Gastroesophageal sphincter (tissue), 4 donors: ENCODE results near the gene XPNPEP1. TPM values are rescaled to one million over a fixed set of nuclear protein-coding genes. Genes with fewer than 3 reads are reported as not detected.

ENCODE experiments used
- ATAC-seq: fragments of 150-250 bp; one replicate; pipeline ENCODE4 v1.9.1; 2016; ENCODE audit warnings: mild to moderate bottlenecking, moderate library complexity
- H3K27ac ChIP-seq, 4 donors: fragments of 200-600 bp; sonication (generic) in 3 of 4; 1 replicate in 3 of 4; 2 replicates in 1 of 4; pipeline ENCODE4 v1.5.1; 2016 to 2019
- H3K27me3 ChIP-seq: fragments of 200-600 bp; sonication (generic); one replicate; pipeline ENCODE4 v1.5.1; 2019
- H3K36me3 ChIP-seq, 2 donors: fragments of 200-600 bp; sonication (generic); one replicate each; pipeline ENCODE4 v1.5.1; 2019; ENCODE audit warnings: control low read depth in 1 of 2
- H3K4me1 ChIP-seq, 3 donors: fragments of 200-600 bp; sonication (generic); 1 replicate in 2 of 3; 2 replicates in 1 of 3; pipeline ENCODE4 v1.5.1; 2016 to 2019; ENCODE audit warnings: control low read depth in 2 of 3
- H3K4me3 ChIP-seq, 2 donors: fragments of 200-600 bp; sonication (generic); one replicate each; pipeline ENCODE4 v1.5.1; 2019; ENCODE audit warnings: mild to moderate bottlenecking in 1 of 2, moderate library complexity in 1 of 2
- H3K9me3 ChIP-seq, 3 donors: fragments of 200-600 bp; sonication (generic); one replicate each; pipeline ENCODE4 v1.5.1; 2017 to 2019; ENCODE audit warnings: control low read depth in 2 of 3
- EP300 ChIP-seq: sonication (generic); formaldehyde crosslinking; IDR thresholded peaks from one replicate; pipeline ENCODE4 v1.6.1; 2017; ENCODE audit warnings: antibody characterized with exemption, mild to moderate bottlenecking
- POLR2A ChIP-seq, 2 donors: fragments of 450-650 bp; IDR thresholded peaks; one replicate each; pipeline ENCODE4 v1.6.1; 2017; ENCODE audit warnings: antibody characterized with exemption in 2 of 2, mild to moderate bottlenecking in 2 of 2, moderate library complexity in 1 of 2
- POLR2AphosphoS5 ChIP-seq: sonication (generic); formaldehyde crosslinking; IDR thresholded peaks from one replicate; pipeline ENCODE4 v1.6.1; 2017; ENCODE audit warnings: antibody characterized with exemption
- WGBS, 2 donors: methylation state at CpG; one replicate each; pipeline ENCODE4 v1.1.5; 2018; ENCODE audit warnings: low coverage in 1 of 2; 5-methylcytosine and 5-hydroxymethylcytosine counted together
- total RNA-seq, 4 donors: library from RNA; depleted of rRNA; stranded (reverse); fragments of >200 nt; gene quantifications; one replicate each; pipeline ENCODE4 v1.1.0, GENCODE V29; 2016
- TF ChIP-seq, protein P1 (sequence below), 4 experiments: fragments of 200-600 bp in 2 of 4; fragments of 450-650 bp in 2 of 4; sonication (generic) in 1 of 4; IDR thresholded peaks; one replicate each; pipeline ENCODE4 v1.5.1; 2017 to 2019; ENCODE audit warnings: antibody characterized with exemption in 4 of 4, mild to moderate bottlenecking in 2 of 4, moderate library complexity in 2 of 4

XPNPEP1 gene
- total RNA-seq, 4 donors from 2014 or later: 35.5 to 58.0 (median 52.1) TPM

DNA sequence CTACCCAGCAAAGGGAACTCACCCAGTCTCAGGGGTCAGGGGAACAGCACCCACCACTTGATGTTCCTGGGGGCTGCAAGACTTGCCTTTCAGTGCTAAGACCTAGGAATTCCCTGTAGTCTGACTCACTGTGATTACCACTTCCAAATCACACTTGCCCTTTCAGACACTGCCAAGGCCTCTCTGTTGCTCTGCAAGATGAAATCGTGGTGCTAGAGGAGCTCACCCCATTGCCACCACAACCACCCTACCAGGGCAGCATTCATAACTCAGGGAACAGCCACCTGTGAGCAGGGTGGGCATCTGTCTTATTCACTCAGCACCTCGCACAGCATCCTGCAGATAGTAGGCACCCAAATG is 36.5 kb downstream of the XPNPEP1 start:
- Histone ChIP-seq H3K27me3 (no peaks in the 10 kb centered on the region), H3K36me3 (peaks cover 0 to 69% of the 10 kb centered on the region in 2 donors), H3K27ac (no peak overlapping the region), H3K4me3 (no peak overlapping the region), H3K4me1 (peaks cover 0 to 47% (median 7%) of the 10 kb centered on the region in 3 donors), H3K9me3 (no peaks in the 10 kb centered on the region)
- no peak for ATAC-seq
- 43% methylated on average over 1 of the region's 2 CpGs; no CpG with 5 or more reads in 1 of the 2 donors for WGBS, 2 donors
- TF ChIP-seq POLR2AphosphoS5 (no peak), EP300 (no peak), POLR2A (IDR thresholded peaks at IDR 0.05) (no peak)
- TF ChIP-seq, protein P1, sequence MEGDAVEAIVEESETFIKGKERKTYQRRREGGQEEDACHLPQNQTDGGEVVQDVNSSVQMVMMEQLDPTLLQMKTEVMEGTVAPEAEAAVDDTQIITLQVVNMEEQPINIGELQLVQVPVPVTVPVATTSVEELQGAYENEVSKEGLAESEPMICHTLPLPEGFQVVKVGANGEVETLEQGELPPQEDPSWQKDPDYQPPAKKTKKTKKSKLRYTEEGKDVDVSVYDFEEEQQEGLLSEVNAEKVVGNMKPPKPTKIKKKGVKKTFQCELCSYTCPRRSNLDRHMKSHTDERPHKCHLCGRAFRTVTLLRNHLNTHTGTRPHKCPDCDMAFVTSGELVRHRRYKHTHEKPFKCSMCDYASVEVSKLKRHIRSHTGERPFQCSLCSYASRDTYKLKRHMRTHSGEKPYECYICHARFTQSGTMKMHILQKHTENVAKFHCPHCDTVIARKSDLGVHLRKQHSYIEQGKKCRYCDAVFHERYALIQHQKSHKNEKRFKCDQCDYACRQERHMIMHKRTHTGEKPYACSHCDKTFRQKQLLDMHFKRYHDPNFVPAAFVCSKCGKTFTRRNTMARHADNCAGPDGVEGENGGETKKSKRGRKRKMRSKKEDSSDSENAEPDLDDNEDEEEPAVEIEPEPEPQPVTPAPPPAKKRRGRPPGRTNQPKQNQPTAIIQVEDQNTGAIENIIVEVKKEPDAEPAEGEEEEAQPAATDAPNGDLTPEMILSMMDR (IDR thresholded peaks at IDR 0.05): no peak

- peaks cover 0 to 69% of the 10 kb centered on the region in 2 donors for H3K36me3 ChIP-seq
- H3K4me1 ChIP-seq: peaks cover 0 to 46% (median 7%) of the 10 kb centered on the region in 3 donors
- H3K4me3 ChIP-seq: no peak overlapping the region
- no peaks in the 10 kb centered on the region for H3K27me3 ChIP-seq
- 86 to 92% methylated on average over 2 to 7 of the region's 10 CpGs for WGBS, 2 donors
- no peaks in the 10 kb centered on the region for H3K9me3 ChIP-seq
- TF ChIP-seq POLR2A (IDR thresholded peaks at IDR 0.05) (no peak), EP300 (no peak), POLR2AphosphoS5 (no peak)
- TF ChIP-seq, protein P1 (IDR thresholded peaks at IDR 0.05): no peak
- no peak for ATAC-seq
- no peak overlapping the region for H3K27ac ChIP-seq
Measured at GRCh38 chr10:109886037-109886780, 37.1 kb downstream of the XPNPEP1 start.

DNA sequence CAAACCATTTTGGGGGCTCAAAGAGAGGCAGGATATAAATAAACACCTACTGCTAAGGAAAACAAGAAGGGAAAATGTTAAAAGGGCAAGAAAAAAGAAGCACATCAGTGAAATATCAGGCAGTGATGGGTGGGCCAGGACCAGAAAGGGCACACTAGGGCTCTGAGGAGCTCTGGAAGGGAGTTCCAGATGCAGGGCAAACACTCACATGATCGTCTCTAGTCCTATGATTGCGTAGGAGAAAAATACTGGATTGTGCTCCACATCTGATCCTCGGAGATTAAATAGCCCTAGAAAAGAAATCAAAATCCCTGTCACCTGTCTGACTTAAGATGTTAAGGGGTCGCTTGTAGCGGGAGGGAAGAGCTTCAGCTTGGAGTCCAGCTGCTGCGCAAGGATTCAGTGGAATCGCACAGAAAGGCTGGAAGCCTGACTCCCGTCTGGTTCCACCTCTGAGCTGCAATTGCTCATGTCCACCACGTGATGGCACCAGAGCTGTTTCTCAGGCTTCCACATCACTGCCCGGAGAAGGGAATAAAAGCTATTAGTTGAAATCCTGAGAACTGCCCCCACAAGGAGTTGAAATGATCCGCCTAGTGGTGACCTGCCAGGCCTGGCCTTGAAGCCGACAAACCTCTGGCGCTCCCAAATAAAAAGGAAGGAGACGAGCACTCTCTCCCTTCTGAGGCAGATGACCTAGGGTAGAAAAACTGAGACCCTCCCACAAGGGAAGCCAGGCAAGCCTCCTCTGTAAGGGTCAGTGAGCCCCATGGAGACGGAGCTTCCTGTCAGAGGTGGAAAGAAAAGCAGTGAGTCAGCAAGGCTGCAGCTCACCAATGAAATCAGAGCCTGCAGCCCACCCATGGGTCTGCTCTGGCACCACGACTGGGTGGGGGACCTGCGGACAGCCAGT is 39.2 kb downstream of the XPNPEP1 start:
- no peaks in the 10 kb centered on the region for H3K27me3 ChIP-seq
- peak overlapping the region; percentile 26 to 29 for H3K4me3 ChIP-seq
- peaks cover 0 to 81% of the 10 kb centered on the region in 2 donors for H3K36me3 ChIP-seq
- peak; percentile 92 for ATAC-seq
- peak overlapping the region; percentile 29 to 76 (median 68) for H3K27ac ChIP-seq
- no peaks in the 10 kb centered on the region for H3K9me3 ChIP-seq
- TF ChIP-seq POLR2AphosphoS5 (peak; percentile 18), EP300 (no peak)
- TF ChIP-seq, protein P1 (IDR thresholded peaks at IDR 0.05): peak; percentile 95 to 98 (median 96)
- peaks cover 0 to 51% (median 4%) of the 10 kb centered on the region in 3 donors for H3K4me1 ChIP-seq
- 16 to 21% methylated on average over 12 to 14 of the region's 17 CpGs for WGBS, 2 donors

DNA sequence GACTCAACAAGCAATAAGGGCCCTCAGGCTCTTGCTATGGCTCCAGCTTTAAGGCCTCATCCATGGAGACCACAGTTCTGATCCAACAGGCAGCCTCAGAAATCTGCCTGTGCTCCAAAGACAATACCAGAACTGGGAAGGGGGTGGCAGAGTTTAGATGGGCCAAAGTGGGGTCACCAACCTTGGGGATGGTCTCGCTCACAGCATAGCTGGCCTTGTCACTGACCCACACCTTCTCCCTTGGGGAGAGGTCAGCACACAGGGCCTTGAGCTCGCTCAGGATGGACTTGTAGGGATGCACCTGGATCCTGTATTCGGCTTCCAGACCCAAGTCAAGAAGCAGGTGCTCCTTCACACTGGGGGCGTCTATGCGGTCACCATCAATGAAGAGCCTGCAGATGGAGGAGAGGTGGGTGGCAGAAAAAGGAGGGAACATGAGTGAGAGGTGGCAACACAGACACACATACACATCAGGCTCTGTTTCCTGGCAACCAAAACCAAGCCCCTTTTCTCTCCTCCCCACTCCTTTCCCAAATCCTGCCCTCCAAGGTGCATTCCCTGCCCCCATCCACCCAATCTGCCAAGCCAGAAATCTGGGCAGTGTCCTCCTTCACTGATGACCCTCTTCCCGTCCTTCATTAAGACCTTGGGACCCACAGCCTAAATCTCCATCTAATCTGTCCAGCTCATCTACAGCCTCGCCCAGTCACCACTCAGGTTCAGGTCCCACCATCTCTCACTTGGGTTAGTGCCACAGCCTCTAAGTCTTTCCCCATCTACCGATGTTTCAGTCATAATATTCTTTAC is 40.9 kb downstream of the XPNPEP1 start:
- 93 to 95% methylated on average over 3 to 5 of the region's 8 CpGs for WGBS, 2 donors
- TF ChIP-seq, protein P1 (IDR thresholded peaks at IDR 0.05): no peak
- TF ChIP-seq POLR2A (IDR thresholded peaks at IDR 0.05): no peak
- no peak for TF ChIP-seq POLR2AphosphoS5
- no peak for TF ChIP-seq EP300
- H3K4me3 ChIP-seq: no peak overlapping the region
- peaks cover 0 to 80% of the 10 kb centered on the region in 2 donors for H3K36me3 ChIP-seq
- H3K27ac ChIP-seq: no peak overlapping the region
- H3K9me3 ChIP-seq: no peaks in the 10 kb centered on the region
- no peaks in the 10 kb centered on the region for H3K27me3 ChIP-seq
- H3K4me1 ChIP-seq: peaks cover 0 to 50% (median 4%) of the 10 kb centered on the region in 3 donors
- ATAC-seq: no peak
